Measurements from ENCODE around the gene GRIK5.

- no peak for TF ChIP-seq ZNF274 (IDR thresholded peaks at IDR 0.05; ENCODE audit: low read length)
- TF ChIP-seq ZNF274 (tag by site-specific recombination; IDR thresholded peaks at IDR 0.05; ENCODE audit: borderline replicate concordance), result no peak
- TF ChIP-seq SETDB1 (IDR thresholded peaks at IDR 0.05; ENCODE audit: insufficient read length, low read length), result no peak
- TF ChIP-seq ZNF510 (tag by site-specific recombination; IDR thresholded peaks at IDR 0.05; ENCODE audit: insufficient replicate concordance), result no peak
- no peak for TF ChIP-seq ZNF423 (tag by site-specific recombination; IDR thresholded peaks at IDR 0.05)
- TF ChIP-seq ZNF2 (tag by site-specific recombination; IDR thresholded peaks at IDR 0.05), result no peak
- TF ChIP-seq ZBTB10 (tag by site-specific recombination; IDR thresholded peaks at IDR 0.05), result no peak
- TF ChIP-seq, protein P1, sequence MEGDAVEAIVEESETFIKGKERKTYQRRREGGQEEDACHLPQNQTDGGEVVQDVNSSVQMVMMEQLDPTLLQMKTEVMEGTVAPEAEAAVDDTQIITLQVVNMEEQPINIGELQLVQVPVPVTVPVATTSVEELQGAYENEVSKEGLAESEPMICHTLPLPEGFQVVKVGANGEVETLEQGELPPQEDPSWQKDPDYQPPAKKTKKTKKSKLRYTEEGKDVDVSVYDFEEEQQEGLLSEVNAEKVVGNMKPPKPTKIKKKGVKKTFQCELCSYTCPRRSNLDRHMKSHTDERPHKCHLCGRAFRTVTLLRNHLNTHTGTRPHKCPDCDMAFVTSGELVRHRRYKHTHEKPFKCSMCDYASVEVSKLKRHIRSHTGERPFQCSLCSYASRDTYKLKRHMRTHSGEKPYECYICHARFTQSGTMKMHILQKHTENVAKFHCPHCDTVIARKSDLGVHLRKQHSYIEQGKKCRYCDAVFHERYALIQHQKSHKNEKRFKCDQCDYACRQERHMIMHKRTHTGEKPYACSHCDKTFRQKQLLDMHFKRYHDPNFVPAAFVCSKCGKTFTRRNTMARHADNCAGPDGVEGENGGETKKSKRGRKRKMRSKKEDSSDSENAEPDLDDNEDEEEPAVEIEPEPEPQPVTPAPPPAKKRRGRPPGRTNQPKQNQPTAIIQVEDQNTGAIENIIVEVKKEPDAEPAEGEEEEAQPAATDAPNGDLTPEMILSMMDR (tag by site-specific recombination; IDR thresholded peaks at IDR 0.05), result no peak
These were observed 80.0 kb downstream of the GRIK5 start for GRCh38 chr19:41990028-41990427.
